Amniotic epithelial cell (primary cell): ENCODE measurements around the gene E2F6.

Experiments used
- DNase-seq: peaks from one replicate; pipeline ENCODE4 v3.0.0-alpha.2; 2010; ENCODE audit warnings: low read depth

The E2F6 gene, protein sequence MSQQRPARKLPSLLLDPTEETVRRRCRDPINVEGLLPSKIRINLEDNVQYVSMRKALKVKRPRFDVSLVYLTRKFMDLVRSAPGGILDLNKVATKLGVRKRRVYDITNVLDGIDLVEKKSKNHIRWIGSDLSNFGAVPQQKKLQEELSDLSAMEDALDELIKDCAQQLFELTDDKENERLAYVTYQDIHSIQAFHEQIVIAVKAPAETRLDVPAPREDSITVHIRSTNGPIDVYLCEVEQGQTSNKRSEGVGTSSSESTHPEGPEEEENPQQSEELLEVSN

DNA sequence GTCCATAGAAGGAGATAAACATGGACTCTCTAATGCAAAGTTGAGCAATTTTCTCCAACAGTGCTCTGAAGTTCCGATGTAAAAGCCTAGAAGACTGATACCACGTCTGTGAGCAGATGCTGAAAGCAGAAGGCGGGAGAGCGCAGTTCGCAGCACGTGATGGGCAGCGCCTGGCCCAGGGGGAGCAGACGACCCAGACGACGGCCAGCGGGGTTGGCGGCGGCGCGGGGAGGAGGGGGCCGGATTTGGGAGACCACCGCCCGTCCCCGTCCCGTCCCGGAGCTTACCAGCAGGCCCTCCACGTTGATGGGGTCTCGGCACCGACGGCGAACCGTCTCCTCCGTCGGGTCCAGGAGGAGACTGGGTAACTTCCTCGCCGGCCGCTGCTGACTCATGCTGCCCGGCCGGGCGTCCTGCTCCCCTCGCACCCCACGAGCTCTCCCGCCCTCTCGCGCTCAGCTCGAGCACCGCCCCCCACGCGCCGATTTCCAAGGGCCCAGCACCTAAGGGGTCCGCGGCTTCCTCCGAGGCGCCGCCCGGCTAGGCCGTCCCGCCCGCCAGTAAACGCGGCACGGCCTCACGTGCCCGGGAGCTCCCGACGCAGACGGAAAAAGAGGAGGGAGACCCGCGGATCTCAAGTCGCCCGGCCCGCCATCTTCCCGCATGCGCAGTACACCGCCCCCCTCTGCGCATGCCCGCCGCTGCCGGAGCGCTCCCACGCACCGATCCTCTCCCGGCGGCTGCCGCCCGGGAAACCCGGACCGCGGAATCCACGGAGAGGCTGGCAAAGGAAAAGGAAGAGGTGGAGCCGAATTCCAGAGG is at the start of gene E2F6:
E2F6 (minus strand) TSS at position 677 of the 822 bp plus-strand sequence; CDS start at position 395, 282 bp downstream.
- peak; percentile 88 for DNase-seq

DNA sequence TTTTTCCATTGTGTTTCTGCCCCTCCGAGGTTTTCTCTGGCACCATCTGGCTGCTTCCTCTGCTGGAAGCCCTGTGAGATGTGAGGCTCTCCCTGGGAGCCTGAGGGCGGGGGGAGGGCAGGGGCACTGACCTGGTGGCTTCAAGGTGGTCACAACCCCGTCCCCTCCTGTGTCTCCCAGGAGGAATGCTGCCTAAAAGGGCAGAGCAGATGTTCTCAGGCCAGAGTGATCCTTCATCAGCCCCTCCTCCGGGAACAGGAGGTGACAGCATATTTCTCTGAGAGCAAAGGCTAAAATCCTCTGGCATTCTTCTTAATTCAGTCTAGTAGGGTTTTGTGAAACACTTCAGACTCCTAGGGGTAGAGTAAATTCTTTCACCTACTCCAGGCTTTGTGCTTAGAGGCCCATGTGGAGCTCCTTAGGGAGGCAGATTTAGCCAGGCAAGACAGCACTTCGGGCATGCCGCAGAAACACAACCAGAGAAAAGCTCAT is 49.6 kb upstream of the E2F6 start:
- no peak for DNase-seq

DNA sequence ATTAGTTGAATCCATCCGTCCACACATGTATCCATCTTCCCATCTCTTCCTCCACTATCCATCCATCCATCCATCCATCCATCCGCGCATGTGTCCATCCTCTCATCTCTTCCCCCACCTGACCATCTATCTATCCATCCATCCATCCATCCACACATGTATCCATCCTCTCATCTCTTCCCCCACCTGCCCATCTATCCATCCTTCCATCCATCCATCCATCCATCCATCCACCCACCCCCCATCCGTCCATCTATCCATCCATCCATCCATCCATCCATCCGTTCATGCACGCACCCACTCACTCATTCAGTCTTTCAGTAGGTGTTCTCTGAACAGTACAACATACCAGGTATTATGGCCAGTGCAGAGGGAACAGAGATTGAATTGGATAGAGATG is 48.9 kb upstream of the E2F6 start:
- DNase-seq = no peak

DNA sequence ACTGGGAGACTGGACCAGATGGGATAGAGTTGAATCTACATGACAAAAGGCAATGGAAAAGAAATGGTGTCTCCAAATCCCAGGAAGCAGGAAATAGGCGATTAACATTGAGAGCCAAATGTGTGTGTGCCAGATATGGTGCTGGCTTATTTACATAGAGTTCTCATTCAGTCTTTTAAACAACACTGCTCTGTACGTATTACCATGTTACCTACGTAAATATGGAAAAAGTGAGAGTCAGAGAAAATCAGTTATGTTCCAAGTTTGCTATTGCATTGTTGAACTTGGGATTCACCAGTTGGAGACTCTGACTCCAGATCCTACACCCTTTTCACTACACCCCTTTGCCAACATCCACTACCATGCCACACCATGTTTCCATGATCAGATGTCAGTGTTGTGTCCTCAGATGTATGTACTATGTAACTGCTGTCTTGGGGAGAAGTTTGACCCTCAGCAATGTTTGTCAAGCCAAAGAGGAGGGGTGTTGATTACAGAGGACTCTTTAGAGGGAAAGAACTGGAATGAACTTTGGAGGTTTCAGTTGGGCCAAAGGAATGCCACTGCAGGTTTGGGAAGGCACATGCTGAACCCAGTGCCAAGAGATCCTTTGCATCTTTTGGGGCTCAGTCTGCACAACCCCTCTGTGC is 48.2 kb upstream of the E2F6 start:
- DNase-seq = no peak

DNA sequence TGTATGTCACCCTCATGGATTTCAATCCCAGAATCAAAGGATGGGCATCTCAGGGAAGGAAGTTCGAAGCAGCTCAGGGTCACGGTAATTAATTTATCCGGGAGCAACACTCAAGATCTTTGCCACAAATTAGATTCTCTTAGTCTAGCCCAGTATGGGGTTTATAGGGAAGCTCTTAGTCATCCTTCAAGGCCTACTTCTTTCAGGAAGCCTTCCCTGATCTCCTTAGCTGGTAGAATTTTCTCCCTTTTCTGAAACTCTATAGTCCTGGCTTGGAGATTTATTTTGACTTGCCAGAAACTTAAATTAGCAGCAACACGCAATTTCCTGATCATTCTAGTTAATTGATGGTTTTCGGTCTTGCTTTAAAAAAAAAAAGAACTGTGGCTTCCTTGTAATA is 47.4 kb upstream of the E2F6 start:
- no peak for DNase-seq

DNA sequence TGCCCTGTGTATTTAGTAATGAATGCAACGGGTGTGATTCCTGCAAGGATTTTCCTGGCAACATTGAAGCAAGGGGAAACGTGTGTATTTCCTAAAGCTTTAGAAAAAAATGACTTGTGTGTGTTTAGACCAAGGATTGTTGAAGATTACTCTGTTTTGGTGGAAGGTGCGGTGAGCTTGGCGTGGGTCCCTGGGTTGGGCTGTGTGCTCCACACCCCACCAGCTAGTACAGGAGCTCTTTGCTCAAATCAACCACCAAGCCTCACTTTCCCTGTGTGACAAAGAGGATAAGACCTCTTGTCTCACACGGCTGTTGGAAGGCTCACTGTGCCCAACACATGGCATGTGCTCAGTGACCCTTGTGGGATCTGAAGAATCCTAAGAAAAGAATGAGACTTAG is 46.5 kb upstream of the E2F6 start:
- no peak for DNase-seq

DNA sequence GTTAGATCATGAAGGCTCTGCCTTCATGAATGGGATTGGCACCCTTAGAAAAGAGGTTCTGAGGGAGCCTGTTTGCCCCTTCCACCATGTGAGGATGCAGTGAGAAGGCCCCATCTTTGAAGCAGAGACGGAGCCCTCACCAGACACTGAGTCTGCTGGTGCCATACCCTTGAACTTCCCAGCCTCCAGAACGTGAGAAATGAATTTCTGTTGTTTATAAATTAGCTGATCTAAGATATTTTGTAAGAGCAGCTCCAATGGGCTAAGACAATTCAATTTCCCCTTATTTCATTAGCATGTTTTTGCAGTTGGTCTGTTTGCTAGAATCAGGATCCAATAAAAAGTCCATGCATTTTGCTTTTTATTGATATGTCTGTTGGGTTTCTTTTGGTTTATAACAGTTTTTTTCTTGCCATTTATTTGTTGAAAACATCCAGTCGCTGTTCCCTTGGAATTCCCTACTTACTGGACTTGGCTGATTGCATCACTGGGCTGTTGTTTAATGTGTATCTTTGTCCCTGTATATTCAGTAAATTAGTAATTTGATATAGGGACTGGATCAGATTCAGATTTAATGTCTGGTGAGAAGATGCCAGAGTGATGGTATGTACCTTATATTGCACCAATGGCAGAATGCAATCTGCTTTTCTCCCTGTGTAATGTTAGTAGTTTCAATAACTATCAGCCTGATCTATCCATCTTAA is 43.8 kb upstream of the E2F6 start:
- DNase-seq = no peak

DNA sequence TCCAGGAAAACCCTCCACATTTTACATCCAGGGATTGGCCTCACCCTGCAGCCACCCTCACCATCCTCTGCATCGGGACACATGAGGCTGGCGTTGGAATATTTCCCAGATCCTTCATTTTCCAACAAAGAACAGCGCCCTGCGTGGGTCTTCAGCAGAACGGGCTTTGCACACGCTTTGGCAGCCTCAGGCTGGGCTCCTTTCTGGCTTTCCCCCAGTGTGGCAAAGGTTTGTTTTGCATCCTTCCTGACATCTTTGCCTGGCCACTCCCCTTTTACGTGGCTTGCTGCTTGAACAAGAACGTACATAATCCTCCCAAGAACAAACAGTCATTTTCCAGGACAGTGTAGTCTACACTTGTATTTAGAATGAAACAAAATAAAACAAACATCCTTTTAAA is 42.3 kb upstream of the E2F6 start:
- no peak for DNase-seq

DNA sequence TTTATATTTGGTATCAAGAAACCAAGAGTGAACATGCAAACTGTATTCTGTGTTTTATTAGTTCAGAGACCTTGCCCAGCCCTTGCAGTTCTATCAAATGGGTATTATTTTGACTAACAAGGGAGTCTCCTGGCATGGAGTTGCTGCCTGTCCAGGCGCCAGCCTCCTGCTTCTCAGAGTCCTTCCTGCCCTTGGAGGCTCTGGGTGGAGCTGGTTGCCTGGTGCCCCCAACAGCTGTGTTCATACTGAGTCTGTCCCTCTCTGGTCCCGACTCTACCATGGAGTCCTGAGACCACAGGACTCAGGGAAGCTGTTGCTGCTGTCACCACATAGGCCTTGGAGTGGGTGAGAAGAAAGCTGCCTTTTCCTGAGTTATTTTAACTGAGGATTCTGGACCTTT is 41.6 kb upstream of the E2F6 start:
- no peak for DNase-seq

DNA sequence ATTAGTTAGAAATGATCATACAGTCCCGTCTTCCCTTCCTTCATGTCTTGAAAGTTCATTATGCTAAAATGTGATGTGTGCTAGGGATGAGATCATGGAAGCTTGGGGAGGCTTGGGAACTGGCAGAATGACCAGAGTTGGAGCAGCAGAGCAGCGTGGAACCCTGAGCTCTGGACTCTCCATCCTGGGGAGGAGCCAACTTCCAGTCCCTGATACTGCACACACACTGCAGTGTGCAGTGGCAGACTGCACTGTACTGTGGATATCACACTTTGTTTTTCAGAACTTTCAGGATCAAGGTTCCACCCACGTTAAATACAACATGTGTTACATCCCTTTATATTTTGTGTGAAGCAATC is 40.6 kb upstream of the E2F6 start:
- DNase-seq = no peak

DNA sequence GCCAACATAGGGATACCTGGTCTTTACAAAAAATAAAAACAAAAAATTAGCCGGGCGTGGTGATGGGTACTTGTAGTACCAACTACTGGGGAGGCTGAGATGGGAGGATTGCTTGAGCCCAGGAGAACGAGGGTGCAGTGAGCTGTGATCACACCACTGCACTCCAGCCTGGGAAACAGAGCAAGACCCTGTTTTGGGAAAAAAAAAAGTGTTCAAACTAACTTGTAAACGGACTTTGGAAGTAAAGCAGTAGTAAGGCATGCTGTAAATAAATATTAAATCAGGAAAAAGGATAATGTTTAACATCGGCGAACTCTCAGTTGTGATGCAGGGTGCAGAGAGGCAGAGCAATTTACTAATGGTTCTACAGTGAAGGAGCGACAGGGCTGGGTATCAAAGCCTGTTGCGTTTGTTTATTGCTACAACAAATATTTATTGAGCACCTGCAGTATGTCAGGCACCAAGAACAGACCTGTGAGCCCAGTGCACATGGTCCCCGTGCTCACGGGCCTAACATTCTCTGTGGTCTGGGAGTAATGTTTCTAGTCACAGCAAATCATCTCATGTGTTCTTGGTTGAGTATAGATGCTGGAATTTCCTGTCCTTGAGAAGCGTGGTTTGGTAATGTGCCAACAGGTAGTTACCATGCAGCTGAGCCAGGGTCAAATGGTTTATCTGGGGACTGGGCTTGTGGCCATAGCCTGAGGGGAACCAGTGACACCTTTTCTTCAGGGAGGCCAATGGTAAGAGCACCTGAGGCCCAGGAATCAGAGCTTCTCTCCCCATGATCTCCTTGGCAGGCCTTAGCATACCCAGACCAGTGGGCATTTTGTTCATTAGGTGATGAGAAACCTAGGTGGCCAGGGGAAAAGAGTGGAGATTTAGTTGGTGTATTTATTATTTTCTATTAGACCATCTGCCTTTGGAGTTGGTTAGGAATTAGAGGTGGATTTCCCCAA is 40.0 kb upstream of the E2F6 start:
- peak; percentile 46 for DNase-seq

DNA sequence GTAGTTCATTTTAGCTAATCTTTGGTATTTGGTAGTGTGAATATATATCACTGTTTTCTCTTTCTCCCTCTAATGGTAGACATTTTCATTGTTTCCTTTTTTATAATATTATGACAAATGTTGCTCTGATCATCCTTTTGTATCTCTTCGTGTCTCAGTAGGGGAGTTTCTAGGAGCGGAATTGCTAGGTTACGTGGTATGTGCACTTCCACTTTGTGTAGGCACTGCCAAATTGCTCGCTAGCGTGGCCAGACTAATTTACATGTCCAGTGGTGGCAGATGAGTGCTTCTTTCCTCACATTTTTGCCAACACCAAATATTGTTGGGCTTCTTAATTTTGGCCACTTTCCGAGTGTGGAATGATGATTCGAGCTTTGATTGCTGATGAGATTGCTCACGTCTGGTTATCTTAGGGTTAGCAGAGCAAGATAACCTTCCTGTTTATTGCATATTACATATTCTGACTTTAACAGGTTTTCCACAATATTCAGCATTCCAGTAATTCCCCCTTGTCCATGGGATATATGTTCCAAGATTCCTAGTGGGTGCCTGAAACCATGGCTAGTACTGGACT is 37.5 kb upstream of the E2F6 start:
- DNase-seq = peak; percentile 3

DNA sequence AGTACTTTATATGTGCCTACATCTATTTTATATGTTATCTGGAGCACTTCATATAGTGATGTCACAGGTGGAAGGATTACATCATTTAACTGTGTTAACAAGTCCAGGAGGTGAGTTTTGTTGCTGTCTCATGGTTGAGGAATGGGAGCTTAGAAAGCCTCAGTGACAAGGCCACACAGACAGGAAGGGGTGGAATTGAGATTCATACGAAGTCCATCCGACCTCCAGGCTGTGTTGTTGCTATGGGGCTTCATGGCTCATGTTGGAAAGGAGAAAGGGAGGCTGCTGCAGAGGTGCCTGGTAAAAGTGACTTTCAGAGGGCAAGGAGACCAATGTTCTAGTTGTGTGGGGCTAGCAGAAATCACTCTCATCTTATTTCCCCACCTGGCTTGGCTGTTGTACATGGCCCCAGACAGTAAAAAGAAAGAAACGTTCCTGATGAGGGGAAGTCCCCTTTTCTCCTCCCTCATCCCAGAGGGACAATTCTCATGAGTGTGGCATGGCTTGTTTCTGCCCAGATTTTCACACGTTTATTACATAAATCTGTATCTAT is 36.9 kb upstream of the E2F6 start:
- DNase-seq = peak; percentile 9

DNA sequence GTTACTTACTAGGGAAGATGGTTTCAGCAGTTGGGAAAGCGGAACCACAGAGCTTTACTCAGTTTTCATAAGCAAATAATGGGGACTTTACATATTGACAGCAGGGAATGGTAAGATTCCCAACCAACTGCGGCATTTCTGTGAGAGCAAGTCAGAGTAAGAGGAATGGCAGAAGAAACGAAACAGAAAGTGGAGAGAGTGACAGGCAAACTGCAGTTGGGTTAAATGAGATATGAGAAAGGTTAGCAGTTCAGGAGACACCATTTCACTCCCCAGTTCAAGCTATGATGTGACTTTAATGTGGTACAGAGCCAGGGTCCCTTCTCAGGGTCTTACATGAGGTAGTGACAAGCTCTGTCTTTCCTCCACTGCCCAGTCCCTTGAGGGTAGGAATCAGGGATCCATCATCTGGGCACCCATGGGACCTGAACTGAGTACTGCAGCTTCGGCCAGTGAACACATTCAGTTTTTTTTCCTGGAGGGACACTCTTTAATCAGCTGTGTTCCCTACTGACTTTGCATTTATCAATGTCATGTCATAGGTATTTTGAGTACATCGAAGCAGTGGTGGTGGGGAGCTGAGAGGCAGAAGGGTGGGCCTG is 34.8 kb upstream of the E2F6 start:
- DNase-seq = peak; percentile 3

DNA sequence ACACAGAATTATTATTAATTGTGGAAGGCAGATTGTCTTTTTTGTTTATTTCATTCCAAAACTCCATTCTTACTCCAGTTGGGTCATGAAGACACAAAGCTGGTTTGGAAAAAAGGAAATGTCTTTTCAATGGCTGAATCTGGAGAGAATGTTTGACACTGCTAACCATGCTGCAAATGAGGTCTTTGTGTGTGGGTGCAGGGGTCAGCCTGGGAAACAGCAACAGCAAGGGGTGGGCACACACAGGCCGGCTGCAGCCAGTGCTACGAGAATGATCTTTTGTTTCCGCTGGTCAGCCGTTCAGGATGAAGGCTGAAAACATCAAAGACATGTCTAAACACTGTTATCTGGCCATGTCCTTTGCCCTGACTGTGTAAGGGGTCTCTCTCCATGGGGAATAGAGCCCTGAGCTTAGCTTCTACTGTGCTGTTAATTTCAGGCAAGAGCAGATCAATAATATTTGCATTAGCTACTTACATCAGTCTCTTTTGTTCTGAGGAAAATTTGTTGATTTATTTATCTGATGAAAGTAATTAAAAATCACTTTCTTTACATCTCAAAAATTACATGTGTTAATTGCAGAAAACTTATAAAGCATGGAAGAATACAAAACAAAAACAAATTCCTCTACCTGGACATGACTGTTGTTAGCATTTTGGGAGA is 33.3 kb upstream of the E2F6 start:
- DNase-seq = no peak

DNA sequence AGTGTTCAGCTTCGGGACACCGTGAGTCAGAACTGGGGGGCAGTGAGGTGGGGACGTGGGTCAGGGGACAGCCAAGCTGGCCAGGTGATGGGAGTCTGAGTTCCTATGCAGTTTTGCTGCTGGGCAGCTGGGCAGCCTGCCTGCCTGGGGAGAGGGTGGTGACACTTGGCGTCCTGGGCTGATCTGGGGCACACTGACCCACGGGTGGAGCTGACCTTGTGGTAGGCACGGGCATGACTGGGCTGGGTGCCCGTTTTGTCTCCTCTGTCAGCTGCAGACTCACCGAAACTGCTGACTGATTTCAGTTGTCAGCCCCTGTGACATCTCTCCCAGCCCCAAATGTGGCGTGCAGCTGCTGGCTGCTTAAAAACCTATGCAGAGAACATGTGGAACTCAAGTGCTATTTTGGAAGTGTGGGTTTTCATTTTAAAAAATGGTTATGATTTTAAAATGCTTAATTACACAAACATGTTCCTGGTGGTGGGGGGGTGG is 32.6 kb upstream of the E2F6 start:
- DNase-seq = no peak

DNA sequence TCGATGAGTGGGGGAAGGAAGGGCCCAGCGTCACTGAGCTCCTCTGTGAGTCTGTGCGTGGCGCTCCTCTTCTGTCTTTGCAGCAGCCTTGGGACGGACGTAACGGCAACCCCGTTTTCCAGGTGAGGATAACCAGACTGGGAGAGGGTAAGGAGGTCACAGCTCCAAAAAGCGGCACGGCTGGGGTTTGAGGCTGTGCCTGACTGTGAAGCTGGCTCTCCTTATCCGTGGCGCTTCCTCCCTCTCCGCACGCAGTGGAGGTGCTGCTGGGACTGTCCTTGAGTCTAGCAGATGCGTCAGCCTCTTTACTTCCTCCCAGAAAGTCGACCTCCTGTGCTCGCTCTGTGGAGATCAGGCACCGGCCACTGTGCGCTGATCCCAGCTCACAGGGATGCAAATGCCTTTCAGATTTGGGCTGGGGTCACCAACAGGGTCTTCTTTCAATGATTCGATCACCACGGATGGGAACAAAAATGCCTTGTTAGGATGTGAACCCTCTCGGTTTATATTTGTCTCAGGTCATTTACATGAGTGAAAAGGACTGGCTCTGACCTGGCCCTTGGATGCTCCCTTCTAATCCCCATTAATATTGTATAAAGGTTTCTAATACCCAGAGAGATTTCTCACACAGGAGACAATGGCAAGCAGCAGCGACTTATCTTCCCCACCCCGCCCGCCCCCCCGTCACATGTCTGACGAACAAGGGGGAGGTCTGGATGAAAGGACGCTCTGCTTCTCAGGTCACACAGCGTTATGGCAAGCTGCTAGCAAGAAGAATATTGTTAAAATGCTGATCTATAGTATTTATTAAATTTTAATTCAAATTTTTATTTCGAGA is 30.1 kb upstream of the E2F6 start:
- DNase-seq = no peak

DNA sequence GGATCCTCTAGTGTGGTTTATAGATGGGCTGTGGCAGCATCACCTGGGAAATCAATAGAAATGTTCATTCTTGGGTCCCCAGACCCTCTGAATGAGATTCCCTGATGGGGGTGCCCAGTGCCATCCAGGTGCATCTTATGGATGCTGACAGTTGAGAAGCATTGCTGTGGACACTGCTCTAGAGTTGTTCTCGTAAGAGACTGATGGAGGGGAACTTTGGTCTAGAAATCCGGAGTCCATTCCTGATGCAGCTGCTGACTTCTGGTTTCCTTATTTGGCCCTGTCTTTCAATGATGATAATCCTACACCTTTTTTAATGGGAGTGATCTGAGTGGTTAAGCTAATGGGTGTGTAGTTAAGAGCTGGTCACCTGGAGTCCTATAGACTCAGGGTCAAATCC is 28.3 kb upstream of the E2F6 start:
- DNase-seq = no peak
